ENCODE results near the gene HINT2.

- TF ChIP-seq, protein P1, sequence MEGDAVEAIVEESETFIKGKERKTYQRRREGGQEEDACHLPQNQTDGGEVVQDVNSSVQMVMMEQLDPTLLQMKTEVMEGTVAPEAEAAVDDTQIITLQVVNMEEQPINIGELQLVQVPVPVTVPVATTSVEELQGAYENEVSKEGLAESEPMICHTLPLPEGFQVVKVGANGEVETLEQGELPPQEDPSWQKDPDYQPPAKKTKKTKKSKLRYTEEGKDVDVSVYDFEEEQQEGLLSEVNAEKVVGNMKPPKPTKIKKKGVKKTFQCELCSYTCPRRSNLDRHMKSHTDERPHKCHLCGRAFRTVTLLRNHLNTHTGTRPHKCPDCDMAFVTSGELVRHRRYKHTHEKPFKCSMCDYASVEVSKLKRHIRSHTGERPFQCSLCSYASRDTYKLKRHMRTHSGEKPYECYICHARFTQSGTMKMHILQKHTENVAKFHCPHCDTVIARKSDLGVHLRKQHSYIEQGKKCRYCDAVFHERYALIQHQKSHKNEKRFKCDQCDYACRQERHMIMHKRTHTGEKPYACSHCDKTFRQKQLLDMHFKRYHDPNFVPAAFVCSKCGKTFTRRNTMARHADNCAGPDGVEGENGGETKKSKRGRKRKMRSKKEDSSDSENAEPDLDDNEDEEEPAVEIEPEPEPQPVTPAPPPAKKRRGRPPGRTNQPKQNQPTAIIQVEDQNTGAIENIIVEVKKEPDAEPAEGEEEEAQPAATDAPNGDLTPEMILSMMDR (IDR thresholded peaks at IDR 0.05): no peak
- no peak for TF ChIP-seq POLR2A (IDR thresholded peaks at IDR 0.05)
Measured at GRCh38 chr9:35863583-35863982, 48.7 kb upstream of the HINT2 start.

Data from body of pancreas (tissue), 4 donors.